NOMO-1 (cell line): Measurements from ENCODE around the gene LRMDA.

Experiments used
- DNase-seq, 2 experiments: peaks; one replicate each; lab custom pipeline; 2025; ENCODE audit not compliant: unreplicated experiment in 2 of 2; lab: John Stamatoyannopoulos, UW

The LRMDA gene

GRCh38 chr10:75999001-75999400 is 567.6 kb downstream of the LRMDA start:
- no peak for DNase-seq

GRCh38 chr10:75999515-76000209 is 568.2 kb downstream of the LRMDA start:
- DNase-seq, result no peak

GRCh38 chr10:76000550-76000949 is 569.1 kb downstream of the LRMDA start:
- DNase-seq, result no peak

- DNase-seq, result no peak
Measured at GRCh38 chr10:76001019-76001418, 569.6 kb downstream of the LRMDA start.

- no peak for DNase-seq
Measured at GRCh38 chr10:76001461-76001860, 570.0 kb downstream of the LRMDA start.

GRCh38 chr10:76002262-76002854 is 570.9 kb downstream of the LRMDA start:
- DNase-seq, result no peak

- DNase-seq, result no peak
Measured at GRCh38 chr10:76007667-76008181, 576.3 kb downstream of the LRMDA start.

- DNase-seq, result no peak
Measured at GRCh38 chr10:76009531-76009930, 578.1 kb downstream of the LRMDA start.

GRCh38 chr10:76010703-76011102 is 579.3 kb downstream of the LRMDA start:
- DNase-seq, result no peak

- DNase-seq, result no peak
Measured at GRCh38 chr10:76012716-76013327, 581.4 kb downstream of the LRMDA start.

GRCh38 chr10:76015245-76015644 is 583.8 kb downstream of the LRMDA start:
- DNase-seq, result no peak

- no peak for DNase-seq
Measured at GRCh38 chr10:76017026-76017732, 585.8 kb downstream of the LRMDA start.

- no peak for DNase-seq
Measured at GRCh38 chr10:76017733-76018433, 586.5 kb downstream of the LRMDA start.

GRCh38 chr10:76020630-76021029 is 589.2 kb downstream of the LRMDA start:
- DNase-seq, result no peak

GRCh38 chr10:76021398-76021797 is 590.0 kb downstream of the LRMDA start:
- DNase-seq, result no peak

- no peak for DNase-seq
Measured at GRCh38 chr10:76022366-76022765, 590.9 kb downstream of the LRMDA start.

- DNase-seq, result no peak
Measured at GRCh38 chr10:76023007-76023406, 591.6 kb downstream of the LRMDA start.

- no peak for DNase-seq
Measured at GRCh38 chr10:76024460-76025123, 593.2 kb downstream of the LRMDA start.

- no peak for DNase-seq
Measured at GRCh38 chr10:76025124-76025477, 593.7 kb downstream of the LRMDA start.

GRCh38 chr10:76026176-76026771 is 594.9 kb downstream of the LRMDA start:
- no peak for DNase-seq
